ENCODE results near the gene CHD9NB. TPM values are rescaled to one million over a fixed set of nuclear protein-coding genes. Genes with fewer than 3 reads are reported as not detected.

Gene CHD9NB
- total and polyA plus RNA-seq, 4 experiments from 2014 or later = not detected

GRCh38 chr16:53029971-53030370 lies 22.7 kb downstream of the CHD9NB start:
- Mint-ChIP-seq H3K36me3 (no peaks in the 10 kb centered on the region), H3K4me1 (no peaks in the 10 kb centered on the region), H3K27me3 (peaks cover 13 to 15% of the 10 kb centered on the region in 2 donors), H3K9me3 (peaks cover 0 to 2% (median 0%) of the 10 kb centered on the region in 8 donors), H3K27ac (peak overlapping the region in 1 of 7 donors; percentile 8), H3K4me3 (no peak overlapping the region)
- Histone ChIP-seq H3K36me3 (ENCODE audit: insufficient read depth, low read length) (no peaks in the 10 kb centered on the region), H3K4me1 (ENCODE audit: insufficient read depth, low read length) (no peaks in the 10 kb centered on the region), H3K9me3 (ENCODE audit: control insufficient read depth in 1 of 2, low read length in 2 of 2) (no peaks in the 10 kb centered on the region), H3K27ac (ENCODE audit: low read depth, low read length) (no peak overlapping the region), H3K4me3 (ENCODE audit: low read length in 2 of 2) (no peak overlapping the region), H3K27me3 (ENCODE audit: insufficient read depth, low read length) (no peaks in the 10 kb centered on the region)
- DNase-seq = no peak
- POLR2A ChIA-PET (ENCODE audit: partially characterized antibody) = no interaction called here
- intact Hi-C loops (cut with micrococcal nuclease) = no loop called here
- CTCF ChIA-PET (ENCODE audit: partially characterized antibody) = no interaction called here

- H3K9me3 ChIP-seq (ENCODE audit: control insufficient read depth in 1 of 2, low read length in 2 of 2) = no peaks in the 10 kb centered on the region
- H3K36me3 ChIP-seq (ENCODE audit: insufficient read depth, low read length) = no peaks in the 10 kb centered on the region
- H3K27ac ChIP-seq (ENCODE audit: low read depth, low read length) = no peak overlapping the region
- Mint-ChIP-seq H3K4me3 (no peak overlapping the region), H3K27me3 (no peaks in the 10 kb centered on the region), H3K27ac (peak overlapping the region in 1 of 7 donors; percentile 15), H3K9me3 (peaks cover 0 to 1% (median 0%) of the 10 kb centered on the region in 8 donors), H3K4me1 (no peaks in the 10 kb centered on the region), H3K36me3 (no peaks in the 10 kb centered on the region)
- ChIA-PET CTCF (ENCODE audit: partially characterized antibody) (no interaction called here), POLR2A (ENCODE audit: partially characterized antibody) (no interaction called here)
- H3K4me3 ChIP-seq (ENCODE audit: low read length in 2 of 2) = no peak overlapping the region
- no peak for DNase-seq
- no peaks in the 10 kb centered on the region for H3K27me3 ChIP-seq (ENCODE audit: insufficient read depth, low read length)
- intact Hi-C loops (cut with micrococcal nuclease) = no loop called here
- H3K4me1 ChIP-seq (ENCODE audit: insufficient read depth, low read length) = no peaks in the 10 kb centered on the region
These were observed 28.7 kb downstream of the CHD9NB start for GRCh38 chr16:53024045-53024444.

GRCh38 chr16:53022374-53022773 lies 30.3 kb downstream of the CHD9NB start:
- CTCF ChIA-PET (ENCODE audit: partially characterized antibody) = interaction anchor here (1.3 kb wide), 1 partner anchor 721 kb away, joined by 3 read pairs; no protein-coding TSS in a partner anchor
- no peak overlapping the region for H3K27ac ChIP-seq (ENCODE audit: low read depth, low read length)

GRCh38 chr16:53018834-53019416 lies 33.8 kb downstream of the CHD9NB start:
- peaks cover 5 to 9% of the 10 kb centered on the region in 2 donors for H3K27me3 Mint-ChIP-seq
- Histone ChIP-seq H3K27ac (ENCODE audit: low read depth, low read length) (no peak overlapping the region), H3K9me3 (ENCODE audit: control insufficient read depth in 1 of 2, low read length in 2 of 2) (no peaks in the 10 kb centered on the region), H3K27me3 (ENCODE audit: insufficient read depth, low read length) (no peaks in the 10 kb centered on the region), H3K4me3 (ENCODE audit: low read length in 2 of 2) (no peak overlapping the region), H3K36me3 (ENCODE audit: insufficient read depth, low read length) (no peaks in the 10 kb centered on the region), H3K4me1 (ENCODE audit: insufficient read depth, low read length) (no peaks in the 10 kb centered on the region)
- DNase-seq = no peak
- no peaks in the 10 kb centered on the region for H3K4me1 Mint-ChIP-seq
- no peak overlapping the region for H3K27ac Mint-ChIP-seq
- H3K36me3 Mint-ChIP-seq = no peaks in the 10 kb centered on the region
- H3K4me3 Mint-ChIP-seq = no peak overlapping the region
- CTCF ChIA-PET (ENCODE audit: partially characterized antibody) = no interaction called here
- POLR2A ChIA-PET (ENCODE audit: partially characterized antibody) = no interaction called here
- intact Hi-C loops (cut with micrococcal nuclease) = no loop called here
- H3K9me3 Mint-ChIP-seq = no peaks in the 10 kb centered on the region

More at GRCh38 chr16:53022374-53022773, 30.3 kb downstream of the CHD9NB start:
- POLR2A ChIA-PET (ENCODE audit: partially characterized antibody) = no interaction called here
- Histone ChIP-seq H3K36me3 (ENCODE audit: insufficient read depth, low read length) (no peaks in the 10 kb centered on the region), H3K27me3 (ENCODE audit: insufficient read depth, low read length) (no peaks in the 10 kb centered on the region), H3K9me3 (ENCODE audit: control insufficient read depth in 1 of 2, low read length in 2 of 2) (no peaks in the 10 kb centered on the region), H3K4me1 (ENCODE audit: insufficient read depth, low read length) (no peaks in the 10 kb centered on the region), H3K4me3 (ENCODE audit: low read length in 2 of 2) (no peak overlapping the region)
- intact Hi-C loops (cut with micrococcal nuclease) = no loop called here
- Mint-ChIP-seq H3K27me3 (no peaks in the 10 kb centered on the region), H3K4me1 (no peaks in the 10 kb centered on the region), H3K4me3 (no peak overlapping the region), H3K9me3 (no peaks in the 10 kb centered on the region), H3K36me3 (no peaks in the 10 kb centered on the region), H3K27ac (no peak overlapping the region)
- DNase-seq = no peak

GRCh38 chr16:53014287-53014686 lies 38.4 kb downstream of the CHD9NB start:
- no peak for DNase-seq
- H3K27ac ChIP-seq (ENCODE audit: low read depth, low read length) = no peak overlapping the region
- H3K4me1 Mint-ChIP-seq = no peaks in the 10 kb centered on the region
- H3K9me3 Mint-ChIP-seq = no peaks in the 10 kb centered on the region
- no peaks in the 10 kb centered on the region for H3K36me3 Mint-ChIP-seq
- H3K27ac Mint-ChIP-seq = no peak overlapping the region
- H3K36me3 ChIP-seq (ENCODE audit: insufficient read depth, low read length) = no peaks in the 10 kb centered on the region
- H3K4me3 ChIP-seq (ENCODE audit: low read length in 2 of 2) = no peak overlapping the region
- H3K27me3 ChIP-seq (ENCODE audit: insufficient read depth, low read length) = no peaks in the 10 kb centered on the region
- no peak overlapping the region for H3K4me3 Mint-ChIP-seq
- intact Hi-C loops (cut with micrococcal nuclease) = no loop called here
- H3K4me1 ChIP-seq (ENCODE audit: insufficient read depth, low read length) = no peaks in the 10 kb centered on the region
- peaks cover 15 to 18% of the 10 kb centered on the region in 2 donors for H3K27me3 Mint-ChIP-seq
- POLR2A ChIA-PET (ENCODE audit: partially characterized antibody) = no interaction called here
- H3K9me3 ChIP-seq (ENCODE audit: control insufficient read depth in 1 of 2, low read length in 2 of 2) = no peaks in the 10 kb centered on the region
- CTCF ChIA-PET (ENCODE audit: partially characterized antibody) = no interaction called here

GRCh38 chr16:53007095-53007494 lies 45.6 kb downstream of the CHD9NB start:
- no peak overlapping the region for H3K4me3 ChIP-seq (ENCODE audit: low read length in 2 of 2)
- ChIA-PET POLR2A (ENCODE audit: partially characterized antibody) (no interaction called here), CTCF (ENCODE audit: partially characterized antibody) (no interaction called here)
- no peaks in the 10 kb centered on the region for H3K27me3 ChIP-seq (ENCODE audit: insufficient read depth, low read length)
- peaks cover 11 to 13% of the 10 kb centered on the region in 2 donors for H3K27me3 Mint-ChIP-seq
- H3K36me3 Mint-ChIP-seq = no peaks in the 10 kb centered on the region
- intact Hi-C loops (cut with micrococcal nuclease) = no loop called here
- no peak overlapping the region for H3K4me3 Mint-ChIP-seq
- no peaks in the 10 kb centered on the region for H3K4me1 ChIP-seq (ENCODE audit: insufficient read depth, low read length)
- no peaks in the 10 kb centered on the region for H3K9me3 ChIP-seq (ENCODE audit: control insufficient read depth in 1 of 2, low read length in 2 of 2)
- H3K4me1 Mint-ChIP-seq = no peaks in the 10 kb centered on the region
- peaks cover 0 to 6% (median 0%) of the 10 kb centered on the region in 8 donors for H3K9me3 Mint-ChIP-seq
- no peak for DNase-seq
- H3K27ac Mint-ChIP-seq = no peak overlapping the region
- H3K36me3 ChIP-seq (ENCODE audit: insufficient read depth, low read length) = no peaks in the 10 kb centered on the region
- H3K27ac ChIP-seq (ENCODE audit: low read depth, low read length) = no peak overlapping the region

- Mint-ChIP-seq H3K4me1 (no peaks in the 10 kb centered on the region), H3K9me3 (peaks cover 0 to 9% (median 1%) of the 10 kb centered on the region in 8 donors), H3K4me3 (no peak overlapping the region), H3K36me3 (no peaks in the 10 kb centered on the region), H3K27me3 (peaks cover 0 to 1% of the 10 kb centered on the region in 2 donors), H3K27ac (no peak overlapping the region)
- intact Hi-C loops (cut with micrococcal nuclease) = no loop called here
- ChIA-PET CTCF (ENCODE audit: partially characterized antibody) (no interaction called here), POLR2A (ENCODE audit: partially characterized antibody) (no interaction called here)
- Histone ChIP-seq H3K9me3 (ENCODE audit: control insufficient read depth in 1 of 2, low read length in 2 of 2) (no peaks in the 10 kb centered on the region), H3K27me3 (ENCODE audit: insufficient read depth, low read length) (no peaks in the 10 kb centered on the region), H3K4me1 (ENCODE audit: insufficient read depth, low read length) (no peaks in the 10 kb centered on the region), H3K4me3 (ENCODE audit: low read length in 2 of 2) (no peak overlapping the region), H3K36me3 (ENCODE audit: insufficient read depth, low read length) (no peaks in the 10 kb centered on the region), H3K27ac (ENCODE audit: low read depth, low read length) (no peak overlapping the region)
- no peak for DNase-seq
These were observed 54.8 kb downstream of the CHD9NB start for GRCh38 chr16:52997922-52998321.

GRCh38 chr16:52994942-52995341 lies 57.8 kb downstream of the CHD9NB start:
- no peaks in the 10 kb centered on the region for H3K36me3 ChIP-seq (ENCODE audit: insufficient read depth, low read length)
- no peaks in the 10 kb centered on the region for H3K27me3 ChIP-seq (ENCODE audit: insufficient read depth, low read length)
- Mint-ChIP-seq H3K9me3 (peaks cover 0 to 8% (median 2%) of the 10 kb centered on the region in 8 donors), H3K36me3 (no peaks in the 10 kb centered on the region), H3K27ac (no peak overlapping the region), H3K4me1 (no peaks in the 10 kb centered on the region), H3K27me3 (peaks cover 0 to 3% of the 10 kb centered on the region in 2 donors), H3K4me3 (no peak overlapping the region)
- ChIA-PET CTCF (ENCODE audit: partially characterized antibody) (no interaction called here), POLR2A (ENCODE audit: partially characterized antibody) (no interaction called here)
- H3K27ac ChIP-seq (ENCODE audit: low read depth, low read length) = no peak overlapping the region
- DNase-seq = no peak
- H3K4me3 ChIP-seq (ENCODE audit: low read length in 2 of 2) = no peak overlapping the region
- no peaks in the 10 kb centered on the region for H3K4me1 ChIP-seq (ENCODE audit: insufficient read depth, low read length)
- intact Hi-C loops (cut with micrococcal nuclease) = no loop called here
- no peaks in the 10 kb centered on the region for H3K9me3 ChIP-seq (ENCODE audit: control insufficient read depth in 1 of 2, low read length in 2 of 2)

Measured in CD4-positive, alpha-beta memory T cell (primary cell).